GM18498 (cell line): ENCODE results near the gene IQCN.

ENCODE experiments used
- ATAC-seq: cut with Tn5 transposase; IDR thresholded peaks from one replicate; pipeline ENCODE4 v1.9.1; 2021; ENCODE audit warnings: mild to moderate bottlenecking, moderate library complexity; ENCODE audit not compliant: unreplicated experiment

Gene IQCN, protein sequence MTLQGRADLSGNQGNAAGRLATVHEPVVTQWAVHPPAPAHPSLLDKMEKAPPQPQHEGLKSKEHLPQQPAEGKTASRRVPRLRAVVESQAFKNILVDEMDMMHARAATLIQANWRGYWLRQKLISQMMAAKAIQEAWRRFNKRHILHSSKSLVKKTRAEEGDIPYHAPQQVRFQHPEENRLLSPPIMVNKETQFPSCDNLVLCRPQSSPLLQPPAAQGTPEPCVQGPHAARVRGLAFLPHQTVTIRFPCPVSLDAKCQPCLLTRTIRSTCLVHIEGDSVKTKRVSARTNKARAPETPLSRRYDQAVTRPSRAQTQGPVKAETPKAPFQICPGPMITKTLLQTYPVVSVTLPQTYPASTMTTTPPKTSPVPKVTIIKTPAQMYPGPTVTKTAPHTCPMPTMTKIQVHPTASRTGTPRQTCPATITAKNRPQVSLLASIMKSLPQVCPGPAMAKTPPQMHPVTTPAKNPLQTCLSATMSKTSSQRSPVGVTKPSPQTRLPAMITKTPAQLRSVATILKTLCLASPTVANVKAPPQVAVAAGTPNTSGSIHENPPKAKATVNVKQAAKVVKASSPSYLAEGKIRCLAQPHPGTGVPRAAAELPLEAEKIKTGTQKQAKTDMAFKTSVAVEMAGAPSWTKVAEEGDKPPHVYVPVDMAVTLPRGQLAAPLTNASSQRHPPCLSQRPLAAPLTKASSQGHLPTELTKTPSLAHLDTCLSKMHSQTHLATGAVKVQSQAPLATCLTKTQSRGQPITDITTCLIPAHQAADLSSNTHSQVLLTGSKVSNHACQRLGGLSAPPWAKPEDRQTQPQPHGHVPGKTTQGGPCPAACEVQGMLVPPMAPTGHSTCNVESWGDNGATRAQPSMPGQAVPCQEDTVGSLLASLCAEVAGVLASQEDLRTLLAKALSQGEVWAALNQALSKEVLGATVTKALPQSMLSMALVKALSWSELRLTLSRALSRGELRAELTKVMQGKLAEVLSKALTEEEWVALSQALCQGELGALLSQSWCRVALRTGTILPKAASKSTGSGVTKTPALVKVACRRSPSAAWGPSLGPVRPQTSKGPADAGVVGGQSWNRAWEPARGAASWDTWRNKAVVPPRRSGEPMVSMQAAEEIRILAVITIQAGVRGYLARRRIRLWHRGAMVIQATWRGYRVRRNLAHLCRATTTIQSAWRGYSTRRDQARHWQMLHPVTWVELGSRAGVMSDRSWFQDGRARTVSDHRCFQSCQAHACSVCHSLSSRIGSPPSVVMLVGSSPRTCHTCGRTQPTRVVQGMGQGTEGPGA (N-terminal part only)

DNA sequence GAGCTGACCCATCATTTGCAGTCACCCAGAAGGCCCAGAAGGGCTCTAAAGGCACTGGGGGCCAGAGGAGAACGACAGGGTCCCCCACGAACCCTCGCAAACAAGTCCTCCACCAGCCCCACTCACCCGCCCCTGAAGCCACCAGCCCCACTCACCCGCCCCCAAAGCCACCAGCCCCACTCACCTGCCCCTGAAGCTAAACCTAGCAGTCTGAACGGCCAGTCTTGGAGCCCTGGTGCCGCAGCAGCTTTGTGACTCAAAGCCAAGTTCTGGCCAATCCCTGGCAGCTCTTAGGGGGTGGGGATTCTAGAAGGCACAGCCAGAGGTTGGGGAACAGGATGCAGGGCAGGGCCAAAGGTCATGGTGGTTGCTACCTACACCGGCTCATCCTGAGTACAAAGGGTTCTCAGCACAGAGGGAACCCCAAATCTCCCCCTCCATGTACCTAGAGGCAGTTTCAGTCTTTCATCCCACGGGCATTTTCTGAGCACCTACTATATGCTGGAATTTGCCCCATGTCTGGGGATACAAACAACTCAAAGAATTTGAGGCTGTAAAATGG, at the start of gene IQCN:
Gene IQCN (minus strand): TSS at position 234 of the 562 bp plus-strand sequence. CDS start 4,974 bp downstream, outside the sequence.
- ATAC-seq = no peak

DNA sequence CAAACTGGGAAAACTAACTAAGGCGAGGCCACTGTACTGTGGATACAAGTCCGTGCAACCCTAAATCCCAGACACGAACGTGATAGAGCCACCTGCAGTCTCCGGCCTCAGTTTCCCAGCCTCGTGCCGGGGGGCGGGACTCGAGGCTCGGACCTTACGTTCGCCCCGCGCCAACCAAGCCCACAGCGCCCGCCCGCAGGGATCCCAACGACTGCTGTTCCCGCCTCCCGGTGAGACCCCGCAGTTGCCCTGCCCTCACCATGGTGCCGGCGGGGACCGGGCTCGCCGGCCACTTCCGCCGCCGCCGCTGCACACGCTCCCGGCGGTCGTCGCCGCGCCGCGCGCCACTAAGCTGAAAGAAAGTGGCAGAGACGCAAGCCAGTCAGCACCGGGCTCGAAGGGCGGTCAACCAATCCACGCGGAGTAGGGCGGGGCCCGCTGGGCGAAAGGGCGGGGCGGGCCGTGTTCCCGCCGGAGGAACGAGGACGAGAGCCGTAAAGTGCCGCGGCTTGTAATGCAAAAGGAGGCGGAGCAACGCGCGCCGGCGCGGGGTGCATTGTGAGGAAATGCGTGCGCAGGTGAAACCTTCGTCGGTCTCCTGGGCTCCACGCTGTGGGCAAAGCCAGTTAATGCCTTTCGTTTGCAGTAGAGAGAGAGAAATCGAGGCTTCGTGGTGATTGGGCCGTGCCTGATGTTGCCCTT, 48.7 kb upstream of the IQCN start, which contains the start of gene LSM4:
Gene LSM4 (minus strand): TSS at position 318 of the 702 bp plus-strand sequence. CDS start 56 bp downstream, at position 262.
- peak; percentile 96 for ATAC-seq

DNA sequence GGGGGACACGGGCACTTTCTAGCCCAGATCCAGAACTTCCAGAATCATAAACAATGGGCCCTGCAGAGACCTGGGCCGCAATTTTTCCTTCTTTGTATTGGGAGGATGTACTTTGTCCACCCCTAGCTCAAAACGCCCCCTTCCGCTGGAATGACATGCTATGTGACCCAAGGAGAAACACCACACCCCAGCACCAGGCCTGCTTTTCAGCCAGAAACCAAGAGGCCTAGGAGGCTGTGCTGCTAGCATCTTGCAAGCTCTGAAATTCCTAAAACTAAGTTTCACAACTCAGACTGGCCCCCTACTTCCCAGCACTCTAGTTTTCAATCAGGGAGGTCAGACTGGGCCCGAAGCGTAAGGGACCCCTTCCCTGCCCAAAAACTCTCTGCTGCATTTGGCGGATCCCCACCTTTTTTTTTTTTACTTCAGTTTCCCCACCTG, 48.1 kb upstream of the IQCN start:
- no peak for ATAC-seq

DNA sequence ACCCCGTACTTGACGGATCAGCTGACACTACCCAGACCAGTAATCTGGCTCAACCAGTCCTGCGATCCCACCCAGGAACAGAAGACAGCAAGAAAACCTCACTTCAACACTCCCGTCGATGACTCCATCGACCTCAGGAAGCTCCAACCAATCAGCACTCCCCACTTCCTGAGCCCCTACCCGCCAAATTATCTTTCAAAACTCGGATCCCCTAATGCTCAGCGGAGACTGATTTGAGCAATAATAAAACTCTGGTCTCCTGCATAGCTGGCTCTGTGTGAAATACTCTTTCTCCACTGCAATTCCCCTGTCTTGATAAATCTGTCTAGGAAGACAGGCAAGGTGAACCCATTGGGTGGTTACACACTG, 47.5 kb upstream of the IQCN start:
- ATAC-seq = no peak

DNA sequence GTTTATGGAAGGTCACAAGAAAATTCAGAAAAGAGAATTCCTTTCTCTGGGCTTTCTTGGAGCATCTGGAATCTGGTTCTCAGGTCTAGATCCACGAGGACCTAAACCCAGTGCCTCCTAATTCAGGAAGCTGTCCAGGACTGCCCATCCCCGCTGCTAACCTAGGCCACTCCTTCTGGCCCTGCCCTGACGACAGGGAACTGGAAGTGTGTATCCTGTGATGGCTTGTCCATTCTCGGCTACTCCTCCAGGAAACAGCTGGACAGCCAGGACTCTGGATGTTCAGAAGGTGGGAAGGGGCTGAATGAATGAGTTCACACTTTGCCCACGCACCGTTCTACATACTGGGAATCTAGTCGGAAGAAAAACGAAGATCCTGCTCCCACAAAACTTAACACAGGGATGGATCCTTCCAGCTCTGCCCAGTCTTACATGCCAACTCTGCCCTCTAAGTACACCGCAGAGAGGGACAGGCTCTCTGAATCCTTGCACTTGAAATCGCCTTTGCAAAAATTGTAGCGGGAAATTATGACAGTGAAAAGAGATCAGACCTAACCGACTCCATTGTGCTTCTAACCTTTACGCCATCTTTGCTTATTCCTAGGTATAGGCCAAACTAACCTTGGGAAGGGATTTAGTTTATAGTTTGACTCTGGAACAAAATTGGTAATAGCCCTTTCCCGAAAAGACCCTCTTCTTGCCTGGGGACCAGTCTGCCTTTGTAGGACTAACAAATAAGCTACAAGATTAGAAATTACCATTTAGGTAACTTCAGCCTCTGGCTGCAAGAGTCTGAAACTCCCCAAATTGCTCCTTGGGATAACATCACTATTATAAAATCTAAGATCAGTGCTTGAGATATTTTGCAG, 46.8 kb upstream of the IQCN start:
- ATAC-seq = no peak

DNA sequence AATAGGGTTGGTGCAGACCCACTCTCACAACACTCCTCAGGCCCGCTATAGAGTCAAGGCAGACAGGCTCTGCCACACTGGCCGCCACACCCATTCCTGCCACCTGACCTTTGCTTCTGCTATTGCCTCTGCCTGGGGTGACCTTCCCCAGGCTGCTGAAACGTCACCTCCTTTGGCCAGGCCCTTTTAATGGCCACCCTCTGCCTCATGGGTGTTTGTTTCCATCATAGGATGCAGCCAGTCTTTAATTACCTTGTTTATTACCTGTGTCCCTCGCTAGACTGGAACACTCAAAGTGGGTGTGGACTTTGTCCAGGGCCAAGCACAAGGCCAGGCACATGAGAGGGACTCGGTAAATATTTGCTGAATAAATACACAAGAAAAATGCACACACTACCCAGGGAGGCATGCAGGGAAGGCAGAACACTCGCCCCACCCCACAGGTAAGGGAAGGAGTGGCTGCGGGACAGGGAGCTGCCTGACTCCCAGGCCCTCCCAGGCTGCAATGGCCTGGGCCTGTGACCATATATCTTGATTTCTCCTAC, 45.4 kb upstream of the IQCN start:
- no peak for ATAC-seq

DNA sequence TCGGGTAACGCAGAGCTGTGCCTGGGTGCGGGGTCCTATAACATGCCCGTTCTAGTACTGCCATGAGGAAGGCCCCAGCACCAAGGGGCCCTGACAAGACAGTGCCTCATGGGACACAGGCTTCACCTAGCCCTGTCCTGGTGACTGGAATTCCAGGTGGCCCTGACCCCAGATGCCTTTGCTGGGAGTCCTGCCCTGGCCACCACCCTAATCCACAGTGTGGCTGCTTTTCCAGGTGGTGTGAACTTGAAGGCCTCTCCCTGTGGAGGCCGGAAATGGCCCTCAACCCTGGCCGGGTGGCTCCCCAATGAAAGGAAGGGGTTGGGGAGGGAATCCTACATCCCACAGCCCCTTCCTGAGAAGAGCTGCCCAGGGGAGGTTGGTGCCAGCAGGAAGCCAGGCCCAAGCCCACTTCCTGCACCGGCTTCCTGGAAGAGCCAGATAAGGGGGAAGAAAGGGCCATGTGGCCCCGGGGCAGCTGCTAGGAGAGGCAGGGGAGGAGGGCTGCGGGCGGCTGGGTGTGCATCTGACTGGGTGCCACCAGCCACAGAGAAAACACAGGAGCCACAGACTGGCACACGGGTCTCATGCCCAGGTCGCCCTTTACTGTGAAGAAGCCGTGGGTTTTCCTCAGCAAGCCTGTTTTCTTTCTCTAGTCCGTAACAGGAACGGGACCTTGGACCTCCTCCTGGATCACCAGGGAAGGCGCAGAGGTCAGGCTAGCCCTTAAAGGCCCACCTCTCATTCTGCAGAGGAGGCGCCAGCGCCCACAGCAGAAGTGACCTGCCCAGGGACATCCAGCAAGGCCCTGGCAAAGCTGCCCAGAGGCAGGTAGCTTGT, 43.9 kb upstream of the IQCN start:
- no peak for ATAC-seq

DNA sequence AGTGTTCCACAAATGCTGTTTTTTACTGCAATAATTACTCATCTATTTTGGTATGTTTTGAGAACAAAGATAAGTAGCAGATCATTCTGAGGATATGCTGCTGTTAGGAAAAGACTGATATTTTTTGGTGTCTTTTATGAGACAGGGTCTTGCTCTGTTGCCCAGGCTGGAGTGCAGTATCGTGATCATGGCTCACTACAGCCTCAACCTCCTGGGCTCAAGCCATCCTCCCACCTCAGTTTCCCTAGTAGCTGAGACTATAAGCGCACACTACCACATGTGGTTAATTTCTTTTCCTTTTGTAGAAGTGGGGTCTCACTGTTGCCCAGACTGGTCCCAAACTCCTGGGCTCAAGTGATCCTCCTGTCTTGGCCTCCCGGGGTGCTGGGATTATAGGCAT, 39.1 kb upstream of the IQCN start:
- no peak for ATAC-seq

DNA sequence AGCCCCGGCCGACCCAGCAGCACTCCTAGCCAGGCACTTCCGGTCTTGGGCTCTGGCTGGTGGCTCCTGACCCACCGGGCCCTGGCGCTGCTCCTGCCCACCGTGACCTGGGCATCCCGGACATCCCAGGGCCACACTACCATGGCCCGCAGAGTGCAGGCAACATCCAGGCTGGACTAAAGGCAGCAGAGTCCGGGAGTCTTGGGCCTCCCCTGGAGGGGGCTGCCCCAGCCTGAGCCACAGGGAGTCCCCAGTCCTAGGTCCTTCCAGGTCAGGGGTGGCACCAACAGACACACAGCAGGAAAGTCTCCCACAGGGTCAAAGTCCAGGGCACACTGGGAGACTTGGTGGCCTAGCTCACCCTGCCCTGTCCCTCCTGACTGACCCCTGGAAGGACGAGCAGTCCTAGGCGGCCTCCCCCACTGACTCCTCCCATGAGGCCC, 37.9 kb upstream of the IQCN start:
- ATAC-seq = no peak

DNA sequence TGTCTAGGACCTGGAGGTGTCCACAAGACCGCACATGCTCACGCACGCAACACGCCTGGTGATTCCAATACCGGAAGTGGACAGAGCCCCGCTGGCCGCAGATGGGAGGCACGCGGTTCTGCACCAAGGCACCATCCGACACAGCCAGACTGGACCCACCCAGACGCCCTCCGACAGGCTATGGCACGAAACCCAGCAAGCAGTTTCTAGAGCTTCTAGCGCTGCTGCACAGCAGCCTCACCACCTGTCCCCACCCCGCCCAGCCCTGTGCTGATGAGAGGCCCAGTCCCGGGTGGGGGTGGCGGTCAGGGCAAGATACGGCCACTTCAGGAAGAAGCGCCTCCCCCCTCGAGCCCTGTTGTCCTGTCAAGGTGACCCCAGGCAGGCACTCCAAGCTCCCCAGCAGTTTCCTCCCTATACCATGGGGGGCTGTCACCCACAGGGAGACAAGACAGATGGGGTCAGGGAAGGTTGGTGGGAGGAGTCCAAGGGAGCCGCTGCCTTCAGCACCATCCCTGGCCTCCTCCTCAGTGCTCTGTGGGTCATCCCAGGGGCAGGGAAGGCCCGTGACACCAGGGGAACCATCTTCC, 37.3 kb upstream of the IQCN start:
- ATAC-seq = no peak

DNA sequence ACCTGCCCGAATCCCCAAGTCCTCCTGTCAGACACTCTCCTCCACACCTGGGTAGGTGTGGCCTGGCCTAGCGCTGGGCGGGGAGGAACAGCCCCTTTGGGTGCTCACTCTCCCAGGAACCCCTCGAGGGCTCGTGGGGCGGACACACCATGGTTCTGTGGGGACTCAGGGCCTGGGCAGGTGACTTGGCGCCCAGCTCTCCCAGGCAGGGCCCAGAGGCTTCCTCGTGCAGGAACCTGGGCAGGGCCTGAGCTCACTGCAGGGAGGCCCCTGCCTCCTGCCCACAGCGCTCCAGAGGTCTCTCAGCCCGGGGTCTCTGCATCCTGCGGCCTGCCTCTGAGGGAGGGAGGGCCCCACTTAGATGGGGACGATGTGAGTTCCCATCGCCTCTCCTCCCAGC, 36.7 kb upstream of the IQCN start:
- ATAC-seq = no peak

DNA sequence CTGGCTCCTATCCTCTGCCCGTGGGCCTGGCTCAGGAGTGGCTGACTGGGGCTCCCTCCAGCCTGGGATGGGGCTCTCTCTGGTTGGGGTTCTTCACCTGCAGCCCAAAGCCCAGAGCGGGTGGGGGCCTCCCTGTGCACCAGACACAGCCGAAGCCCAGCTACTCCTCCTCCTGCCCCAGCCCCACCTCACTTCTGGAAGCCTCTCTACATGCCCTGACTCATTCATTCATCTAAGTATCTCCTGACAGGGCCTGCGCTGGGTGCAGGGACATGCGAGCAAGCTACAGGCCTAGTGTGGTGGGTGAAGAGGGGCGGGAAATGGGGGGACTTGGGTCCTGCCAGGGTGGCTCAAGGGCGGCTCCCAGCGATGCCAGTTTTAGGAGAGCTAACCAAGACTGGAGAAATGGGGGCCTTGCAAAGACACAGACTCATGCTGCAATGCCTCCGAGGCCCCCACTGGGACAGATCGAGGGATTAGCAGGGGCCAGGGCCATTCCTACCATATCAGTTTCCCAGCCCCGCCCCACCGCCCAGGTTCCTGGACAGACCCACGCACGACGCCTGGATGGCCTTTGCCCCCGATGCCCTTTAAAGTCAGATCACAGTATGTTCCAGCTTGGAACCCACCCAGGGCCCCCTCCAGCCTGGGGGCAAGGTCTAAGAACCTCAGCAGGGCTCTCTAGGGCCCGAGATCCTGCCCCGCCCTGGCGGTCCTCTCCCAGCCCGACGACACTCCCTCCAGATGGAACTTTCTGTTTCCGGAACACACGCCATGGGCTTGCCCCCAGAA, 36.1 kb upstream of the IQCN start:
- ATAC-seq = no peak

DNA sequence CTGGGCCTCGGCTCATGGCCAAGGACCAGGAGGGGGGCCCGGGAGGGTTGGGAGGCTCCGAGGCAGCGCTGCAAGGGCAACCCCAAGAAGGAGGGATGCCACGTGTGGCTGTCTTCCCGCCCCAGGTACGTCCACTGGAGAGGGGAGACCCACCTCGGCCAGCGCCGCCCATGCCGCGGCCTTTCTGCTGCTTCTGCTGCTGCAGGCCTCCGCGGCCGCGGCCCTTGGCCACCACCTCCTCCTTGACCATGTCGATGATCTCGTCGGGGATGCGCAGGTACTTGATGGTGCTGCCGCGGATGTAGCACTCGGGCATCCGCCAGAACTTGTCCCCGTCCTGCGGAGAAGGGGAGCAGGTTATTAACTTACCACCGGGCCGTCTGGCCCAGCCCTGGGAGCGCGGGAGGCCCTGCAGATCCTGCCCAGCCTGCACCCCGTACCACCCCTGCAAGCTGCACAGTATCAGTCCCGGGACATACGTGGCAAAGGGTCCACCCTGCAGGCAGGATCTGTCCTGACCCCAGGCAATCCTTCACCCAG, 35.3 kb upstream of the IQCN start:
- ATAC-seq = no peak

DNA sequence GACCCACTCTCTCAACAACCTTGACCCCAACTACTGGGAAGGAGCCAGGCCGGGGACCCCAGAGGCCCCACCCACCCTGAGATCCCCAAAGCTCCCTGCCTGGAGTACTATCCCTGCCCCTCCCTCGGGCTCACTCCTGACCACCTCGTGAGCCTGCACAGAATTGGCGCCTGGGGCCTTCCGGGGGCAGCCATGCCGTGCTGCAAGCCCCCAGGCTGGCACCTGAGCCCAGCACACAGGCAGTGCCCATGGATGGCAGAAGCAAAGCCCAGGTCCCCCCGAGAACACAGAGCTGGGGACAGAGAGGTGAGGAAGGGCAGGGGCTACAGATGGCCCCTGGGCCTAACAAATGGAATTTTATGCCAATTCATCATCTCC, 34.7 kb upstream of the IQCN start:
- ATAC-seq = no peak

DNA sequence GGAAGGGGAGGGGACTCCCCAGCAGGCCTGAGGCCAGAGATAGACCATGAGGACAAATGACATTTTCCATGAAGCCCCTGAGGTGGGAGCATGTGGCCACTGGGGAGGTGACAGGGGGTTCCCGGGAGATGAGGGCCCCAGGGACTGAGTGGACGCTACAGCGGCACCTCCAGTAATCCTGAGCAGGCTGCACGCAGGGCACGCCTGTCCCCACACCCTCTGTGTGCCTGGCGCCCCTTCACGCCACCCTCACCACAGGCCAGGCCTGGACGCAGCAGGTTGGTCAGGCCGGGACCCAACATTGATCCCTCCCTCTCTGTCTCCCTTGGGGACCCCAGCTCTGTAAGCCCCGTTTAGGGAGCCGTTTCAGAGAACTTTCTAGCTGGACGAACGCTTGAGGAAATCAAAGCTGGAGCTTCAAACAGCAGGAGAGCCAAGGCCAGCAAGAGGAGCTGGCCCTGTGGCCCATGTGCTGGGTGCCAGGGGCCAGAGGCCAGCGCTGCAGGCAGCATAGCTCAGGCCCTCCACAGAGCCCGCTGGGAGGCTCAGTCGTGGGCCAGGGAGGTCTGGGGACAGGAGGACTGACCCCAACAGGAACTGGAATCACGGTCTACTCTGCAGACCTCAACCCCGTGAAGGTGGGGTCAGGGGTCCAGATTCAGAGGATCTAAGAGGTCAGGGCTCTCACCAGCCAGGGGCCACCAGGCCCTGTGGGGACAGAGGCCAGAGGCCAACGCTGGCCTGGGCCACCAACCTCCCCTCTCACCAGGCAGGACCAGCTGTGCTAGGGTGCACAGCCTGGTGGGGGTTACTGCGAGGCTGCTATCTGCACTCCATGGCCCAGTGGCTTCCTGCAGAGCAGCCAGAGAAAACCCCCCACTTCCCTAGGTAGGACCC, 34.0 kb upstream of the IQCN start:
- ATAC-seq = no peak
